Liver (tissue), 3 donors: ENCODE measurements around the gene PTPRN2.

ENCODE experiments used
- CTCF ChIP-seq: fragments of 150-350 bp; IDR thresholded peaks from 2 replicates; pipeline ENCODE4 v1.5.1; 2017; ENCODE audit warnings: improper control_type of control experiment, low read depth, low read length; ENCODE audit not compliant: missing input control
- EGR1 ChIP-seq, 2 donors: IDR thresholded peaks; 2 replicates each; pipeline ENCODE4 v1.6.1; 2016 to 2018; ENCODE audit warnings: antibody characterized with exemption in 2 of 2, low read depth in 2 of 2
- TAF1 ChIP-seq: conservative IDR thresholded peaks from 2 replicates; pipeline ENCODE4 v1.6.1; 2016; ENCODE audit warnings: antibody characterized with exemption, mild to moderate bottlenecking
- ZBTB33 ChIP-seq: IDR thresholded peaks from 2 replicates; pipeline ENCODE4 v1.6.1; 2016; ENCODE audit warnings: antibody characterized with exemption
- donor health status: healthy.
- donor health status: healthy.

DNA sequence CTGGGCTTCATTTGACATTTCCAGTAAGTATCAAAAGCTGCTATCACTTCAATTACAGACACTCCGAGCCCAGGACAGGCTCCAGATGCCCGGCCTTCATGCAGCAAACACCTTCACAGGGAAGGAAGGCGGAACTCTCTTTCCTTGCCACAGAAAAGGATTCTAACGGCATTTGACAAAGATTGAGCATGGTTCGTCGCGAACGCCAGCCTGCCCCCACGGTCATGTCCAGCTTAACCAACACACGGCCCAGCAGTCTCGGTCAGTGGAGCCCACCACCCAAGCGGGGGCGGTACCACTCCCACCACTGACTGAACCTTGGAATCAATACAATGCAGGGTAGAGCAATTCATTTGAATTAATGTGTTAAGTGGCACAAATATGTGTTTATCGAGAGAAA is 643.6 kb downstream of the PTPRN2 start:
- no peak for TF ChIP-seq TAF1
- no peak for TF ChIP-seq ZBTB33
- no peak for TF ChIP-seq CTCF
- TF ChIP-seq EGR1 (IDR thresholded peaks at IDR 0.05; ENCODE audit: low read depth in 2 of 2): no peak
